HG03280 (cell line): ENCODE data around the gene GALNT3.

ENCODE experiments used
- ATAC-seq: cut with Tn5 transposase; IDR thresholded peaks from one replicate; pipeline ENCODE4 v1.9.1; 2021; ENCODE audit warnings: mild to moderate bottlenecking, moderate library complexity; ENCODE audit not compliant: unreplicated experiment

GALNT3 gene

DNA sequence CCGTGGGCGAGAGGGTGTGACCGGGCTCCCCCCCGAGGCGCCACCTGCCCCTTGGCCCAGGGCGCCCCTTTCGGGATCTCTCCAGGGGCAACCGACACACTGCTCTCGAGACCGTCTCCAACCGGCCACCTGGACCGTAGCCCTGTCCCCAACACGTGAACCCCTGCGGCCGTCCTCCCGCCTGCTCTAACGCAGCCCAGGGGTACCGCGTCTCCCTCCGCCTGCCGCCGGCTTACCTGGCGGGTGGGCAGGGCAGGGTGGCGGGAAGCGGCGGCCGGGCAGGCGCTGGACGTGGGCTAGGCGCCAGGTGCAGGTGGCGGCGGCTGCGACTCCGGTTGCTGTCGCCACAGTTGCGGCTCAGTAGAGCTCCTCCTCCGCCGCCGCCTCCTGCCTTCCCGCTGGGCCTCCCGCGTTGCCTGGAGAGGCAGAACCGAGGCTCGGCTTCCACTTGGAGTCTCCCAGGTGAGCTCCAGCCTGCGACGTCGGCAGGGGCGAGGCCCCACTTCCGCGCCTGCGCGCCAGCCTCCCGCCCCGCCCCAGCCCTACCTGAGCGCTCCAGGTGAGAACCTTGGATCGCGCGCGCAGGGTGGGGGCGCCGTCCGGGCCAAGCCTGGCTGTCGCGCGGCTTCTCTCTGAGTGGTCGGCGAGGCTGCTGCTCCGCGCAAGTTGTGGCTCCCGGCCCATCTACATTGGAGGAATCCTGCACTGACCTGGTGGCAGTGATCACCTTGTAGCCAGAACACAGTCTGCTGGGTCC lies at the start of gene GALNT3:
GALNT3 (minus strand) TSS at position 469 of the 757 bp plus-strand sequence. CDS start 23,547 bp downstream, outside the sequence.
- peak; percentile 35 for ATAC-seq

DNA sequence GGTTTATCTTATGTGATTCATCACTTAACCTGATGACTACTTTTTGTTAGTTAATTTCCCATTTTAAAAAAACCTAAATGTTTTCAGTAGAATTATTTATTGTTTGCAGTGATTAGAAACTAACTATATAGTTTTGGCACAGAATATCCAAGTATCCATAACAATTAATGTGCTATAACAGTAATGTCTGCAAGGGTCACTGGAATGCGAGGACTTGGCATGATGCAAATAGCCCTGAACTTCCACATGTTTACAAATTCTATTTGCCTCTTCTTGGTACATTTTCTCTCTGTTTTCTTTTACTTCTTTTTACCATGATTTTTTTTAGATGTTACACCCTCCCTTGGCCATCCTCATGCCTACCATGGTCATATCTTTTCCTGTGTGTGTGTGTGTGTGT lies 49.3 kb upstream of the GALNT3 start:
- ATAC-seq, result no peak

DNA sequence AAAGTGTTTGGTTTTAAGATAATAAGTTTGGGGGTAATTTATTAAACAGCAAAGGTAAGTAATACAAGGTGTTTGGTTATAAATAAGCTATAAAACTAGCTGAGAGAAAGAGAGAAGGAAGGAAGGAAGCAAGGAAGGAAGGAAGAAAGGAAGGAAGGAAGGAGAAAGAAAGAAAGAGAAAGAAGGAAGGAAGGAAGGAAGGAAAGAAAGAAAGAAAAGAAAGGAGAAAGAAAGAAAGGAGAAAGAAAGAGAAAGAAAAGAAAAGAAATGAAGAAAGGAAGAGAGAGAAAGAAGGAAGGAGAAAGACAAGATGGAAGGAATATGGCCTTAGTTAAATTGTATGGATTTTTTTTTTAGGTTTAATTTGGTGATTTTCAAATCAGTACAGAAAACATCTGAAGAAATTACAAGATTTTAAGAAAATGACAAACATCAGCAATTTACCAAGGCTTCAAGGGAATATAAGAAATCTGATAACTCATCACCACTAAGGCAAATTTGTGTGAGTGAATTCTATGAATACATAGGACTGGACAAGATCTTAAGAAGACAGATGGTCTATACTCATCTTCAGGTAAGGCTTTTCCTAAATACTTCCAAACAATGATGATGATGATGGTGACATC lies 46.4 kb upstream of the GALNT3 start:
- ATAC-seq, result no peak

DNA sequence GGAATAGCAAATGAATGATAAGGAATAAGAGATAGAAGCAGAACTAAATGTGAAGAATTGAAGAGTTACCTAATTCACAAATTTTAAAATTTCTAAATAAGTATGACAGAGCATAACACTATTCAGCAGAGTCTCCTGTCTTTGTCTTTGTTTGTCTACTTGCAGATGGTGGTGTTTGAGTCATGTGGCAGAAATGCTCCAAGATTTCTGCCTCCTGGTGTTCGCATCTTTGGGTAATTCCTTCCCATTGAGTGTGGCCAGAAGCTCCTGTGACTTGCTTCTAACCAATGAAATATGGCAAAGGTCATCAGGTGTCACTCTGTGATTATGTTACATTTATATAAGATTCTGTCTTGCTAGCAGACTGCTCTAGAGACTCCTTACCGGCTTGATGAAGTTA lies 45.6 kb upstream of the GALNT3 start:
- ATAC-seq, result no peak

DNA sequence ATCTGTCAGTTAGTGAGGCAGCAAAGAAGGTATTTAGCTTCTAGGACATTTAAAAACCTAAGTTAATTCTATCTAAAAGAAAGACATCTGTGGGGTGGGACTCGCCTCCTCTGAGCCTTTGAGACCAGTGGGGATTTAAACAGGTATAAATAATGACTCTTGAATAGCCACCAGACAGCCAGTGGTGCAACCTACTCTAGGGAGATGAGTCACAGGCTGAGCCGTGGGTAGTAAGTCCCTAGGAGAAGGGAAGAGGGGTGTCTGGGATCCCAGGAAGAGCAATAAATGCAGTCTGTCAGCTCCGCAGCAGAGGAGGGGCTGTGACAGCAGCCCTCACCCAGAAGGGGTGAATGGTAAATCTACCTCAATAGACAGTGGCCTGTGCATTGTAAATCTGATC lies 43.1 kb upstream of the GALNT3 start:
- no peak for ATAC-seq

DNA sequence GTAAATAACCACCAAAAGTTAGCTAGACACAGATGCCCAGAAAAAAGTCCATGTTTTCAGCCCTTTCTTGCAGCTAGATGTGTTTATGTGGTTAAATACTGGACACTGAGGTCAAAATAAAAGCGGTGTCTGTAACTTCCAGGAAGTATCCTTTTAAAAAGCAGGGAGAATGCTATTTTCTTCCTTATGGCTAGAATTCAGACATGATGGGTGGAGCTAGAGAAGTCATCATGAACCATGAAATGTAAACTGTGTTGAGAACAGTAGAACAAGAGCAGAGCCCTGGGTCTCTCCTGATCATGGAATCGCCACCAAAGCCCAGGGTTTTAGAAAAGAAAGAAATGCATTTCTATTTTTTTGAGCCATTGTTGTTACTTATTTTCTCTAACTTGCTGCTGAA lies 41.3 kb upstream of the GALNT3 start:
- no peak for ATAC-seq

DNA sequence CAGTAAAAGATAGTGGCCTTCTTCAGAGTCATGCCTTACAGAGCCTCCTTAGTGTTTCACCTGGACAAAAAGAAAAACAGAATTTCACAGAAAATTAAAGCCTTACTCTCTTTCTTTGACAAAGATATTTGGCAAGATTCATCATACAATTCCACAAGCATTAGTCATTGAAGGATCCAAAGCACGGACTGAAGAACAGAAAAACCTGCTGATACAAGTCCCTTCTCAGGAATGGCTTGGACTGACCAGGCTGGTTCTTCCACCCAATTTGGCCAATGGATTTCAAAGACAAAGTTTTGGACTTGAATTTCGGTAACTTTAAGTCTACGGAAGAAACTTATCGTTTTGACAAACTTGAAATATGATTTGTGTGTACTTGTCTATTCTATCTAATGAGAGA lies 39.1 kb upstream of the GALNT3 start:
- no peak for ATAC-seq

DNA sequence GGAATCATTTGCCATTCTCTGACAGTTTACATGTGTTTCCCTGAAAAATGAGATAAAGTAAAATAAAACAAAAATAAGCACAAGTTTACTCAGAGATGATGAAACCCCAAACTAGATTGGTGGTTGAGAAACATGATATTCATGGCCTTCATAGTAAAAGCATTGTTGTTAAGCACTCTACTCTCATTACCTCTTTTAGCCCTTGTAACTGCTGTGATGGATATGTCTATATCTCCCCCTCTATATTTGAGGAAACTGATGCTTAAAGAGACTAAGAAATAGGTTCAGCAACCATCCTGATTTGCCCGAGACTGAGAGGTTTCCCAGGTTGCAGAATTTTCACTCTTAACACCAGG lies 33.9 kb upstream of the GALNT3 start:
- no peak for ATAC-seq

DNA sequence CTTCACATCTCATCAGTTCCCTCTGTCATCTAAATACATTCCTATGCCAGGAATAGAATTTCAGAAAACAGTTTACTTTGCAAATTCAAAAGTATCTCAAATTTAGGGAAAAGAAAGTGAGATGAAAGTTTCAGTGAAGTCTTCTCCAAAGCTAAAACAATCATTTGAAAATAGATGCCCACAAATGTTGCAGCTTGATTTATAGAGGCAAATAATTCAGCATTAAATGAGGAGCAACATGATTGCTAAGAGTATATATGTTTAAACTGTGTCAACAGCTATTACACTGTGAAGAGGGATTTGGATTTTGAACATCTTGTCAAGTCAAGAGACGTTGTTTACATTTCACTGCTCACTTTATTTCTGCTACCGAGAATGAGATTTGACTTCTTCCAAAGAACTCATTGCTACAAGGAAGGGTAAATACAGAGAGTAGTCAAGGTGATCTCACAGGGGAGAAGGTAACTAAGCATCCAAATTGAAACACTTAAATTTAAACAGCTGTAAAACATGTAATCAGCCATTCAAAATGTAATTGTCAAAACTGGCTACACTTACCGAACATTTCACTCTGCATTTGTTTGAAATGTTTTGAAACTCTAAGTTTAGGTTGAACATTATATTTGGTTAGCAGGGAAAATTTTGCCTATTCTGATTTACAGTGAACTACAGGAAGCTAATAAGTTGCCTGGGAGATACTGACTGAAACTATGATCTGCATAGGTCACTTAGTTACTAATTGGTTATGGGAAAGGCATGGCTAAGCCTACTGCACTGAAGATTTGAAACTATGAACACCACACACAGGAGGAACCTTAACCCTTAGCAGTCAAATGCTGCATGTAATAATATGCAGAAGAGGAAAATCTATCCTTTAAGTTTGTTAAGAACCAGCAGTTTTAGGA lies 33.2 kb upstream of the GALNT3 start:
- ATAC-seq, result peak; percentile 65

DNA sequence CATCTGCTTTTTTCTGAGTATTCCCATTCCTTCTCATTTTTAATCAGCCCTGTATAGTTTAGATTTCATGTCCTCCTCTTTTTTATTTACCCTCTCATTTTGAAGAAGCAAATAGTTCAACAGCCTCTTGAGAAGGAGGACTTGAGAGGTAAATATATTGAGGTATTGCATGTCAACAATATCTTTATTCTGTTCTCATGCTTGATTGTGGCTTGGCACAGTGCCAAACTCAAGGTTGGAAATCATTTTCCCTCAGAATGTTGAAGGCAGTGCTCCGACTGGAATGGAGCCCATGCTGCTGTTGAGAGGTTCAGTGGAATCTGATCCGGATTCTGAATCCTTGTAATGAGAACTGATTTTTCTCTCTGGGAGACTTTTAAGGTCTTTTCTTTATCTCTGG lies 31.0 kb upstream of the GALNT3 start:
- no peak for ATAC-seq

DNA sequence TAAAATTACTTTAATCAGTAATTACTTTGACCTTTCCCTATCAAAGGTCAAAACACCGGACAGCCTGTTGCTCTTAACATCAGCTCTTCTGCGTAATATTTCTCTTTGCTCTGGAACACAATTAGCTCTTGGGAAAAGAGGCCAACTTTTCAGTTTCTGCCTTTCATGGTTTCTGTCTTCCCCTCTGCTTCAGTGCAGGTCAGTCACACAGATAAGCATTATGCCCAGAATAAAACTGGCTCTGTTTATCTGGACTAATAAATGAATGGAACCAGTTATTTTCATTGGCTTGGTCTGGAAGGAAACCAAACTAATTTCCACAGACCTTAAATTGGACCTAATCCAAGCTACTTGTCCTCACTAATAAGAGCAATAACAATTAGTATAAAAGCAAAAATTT lies 26.2 kb upstream of the GALNT3 start:
- ATAC-seq, result no peak

DNA sequence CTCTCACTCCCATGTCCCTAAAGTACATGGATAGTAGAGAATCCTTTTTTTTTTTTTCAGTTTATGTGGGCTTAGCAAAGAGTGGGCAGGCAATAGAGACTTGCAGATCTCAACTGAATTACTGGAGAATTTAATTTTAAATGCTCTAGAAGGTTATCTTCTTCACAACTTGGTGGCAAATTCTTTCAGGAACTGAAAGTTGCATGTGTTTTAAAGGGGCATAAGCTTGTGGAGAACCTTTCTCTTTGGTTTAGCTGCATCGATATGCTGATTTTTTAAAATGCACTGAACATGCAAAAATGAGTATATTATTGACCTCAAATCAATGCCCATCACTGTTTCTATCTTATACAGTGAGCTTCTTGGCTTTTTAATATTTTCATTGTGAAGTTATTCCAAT lies 24.9 kb upstream of the GALNT3 start:
- ATAC-seq, result no peak

DNA sequence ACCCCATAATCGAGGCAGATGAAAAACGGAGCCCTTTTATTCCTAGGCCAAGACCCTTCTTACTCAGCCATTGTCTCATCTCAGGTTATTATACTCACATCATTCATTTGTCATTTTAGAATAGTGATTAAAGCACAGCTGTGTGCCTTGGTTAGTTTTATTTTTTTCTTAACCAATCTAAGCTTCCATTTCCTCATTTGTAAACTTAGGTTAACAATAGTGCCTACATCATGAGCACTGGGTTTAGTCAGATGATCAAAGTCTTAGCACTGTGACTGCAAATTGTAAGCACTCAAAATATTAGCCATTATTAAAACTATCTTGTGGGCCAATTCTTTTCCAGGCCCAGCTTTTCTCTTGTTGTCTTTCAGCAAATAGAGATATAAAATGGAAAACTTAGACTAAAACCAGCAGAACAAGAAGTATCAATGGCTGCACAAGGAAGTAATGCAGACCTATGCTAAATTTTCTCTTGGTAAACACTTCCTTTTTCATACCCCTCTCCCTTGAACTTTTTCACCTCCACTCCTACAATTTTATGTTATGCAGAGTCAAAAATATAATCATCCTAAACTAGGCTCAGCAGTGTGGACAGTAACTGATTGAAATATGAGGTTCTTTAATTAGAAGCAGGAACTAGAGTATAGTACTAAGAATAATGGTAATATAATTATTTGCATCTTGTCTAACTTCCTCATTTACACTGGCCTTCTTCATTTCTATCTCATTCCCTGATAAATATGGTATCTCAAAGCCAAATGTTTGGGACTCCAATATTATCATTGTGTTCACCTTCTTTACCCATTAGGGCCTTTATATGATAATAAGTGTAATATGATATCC lies 21.5 kb upstream of the GALNT3 start:
- peak; percentile 74 for ATAC-seq

DNA sequence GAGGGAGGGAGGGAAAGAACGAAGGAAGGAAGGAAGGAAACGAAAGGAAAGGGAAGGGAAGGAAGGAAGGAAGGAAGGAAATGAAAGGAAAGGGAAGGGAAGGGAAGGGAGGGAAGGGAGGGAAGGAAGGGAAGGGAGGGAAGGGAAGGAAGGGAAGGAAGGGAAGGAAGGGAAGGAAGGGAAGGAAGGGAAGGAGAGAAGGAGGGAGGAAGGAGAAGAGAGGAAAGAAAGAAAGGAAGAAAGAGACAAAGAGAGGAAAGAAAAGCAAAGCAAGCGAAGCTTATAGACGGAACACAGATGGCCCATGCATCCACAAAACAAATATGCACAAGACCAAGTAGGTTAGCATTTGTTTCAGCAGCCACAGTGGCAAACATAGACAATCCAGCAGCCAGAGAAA lies 20.4 kb upstream of the GALNT3 start:
- ATAC-seq, result no peak

DNA sequence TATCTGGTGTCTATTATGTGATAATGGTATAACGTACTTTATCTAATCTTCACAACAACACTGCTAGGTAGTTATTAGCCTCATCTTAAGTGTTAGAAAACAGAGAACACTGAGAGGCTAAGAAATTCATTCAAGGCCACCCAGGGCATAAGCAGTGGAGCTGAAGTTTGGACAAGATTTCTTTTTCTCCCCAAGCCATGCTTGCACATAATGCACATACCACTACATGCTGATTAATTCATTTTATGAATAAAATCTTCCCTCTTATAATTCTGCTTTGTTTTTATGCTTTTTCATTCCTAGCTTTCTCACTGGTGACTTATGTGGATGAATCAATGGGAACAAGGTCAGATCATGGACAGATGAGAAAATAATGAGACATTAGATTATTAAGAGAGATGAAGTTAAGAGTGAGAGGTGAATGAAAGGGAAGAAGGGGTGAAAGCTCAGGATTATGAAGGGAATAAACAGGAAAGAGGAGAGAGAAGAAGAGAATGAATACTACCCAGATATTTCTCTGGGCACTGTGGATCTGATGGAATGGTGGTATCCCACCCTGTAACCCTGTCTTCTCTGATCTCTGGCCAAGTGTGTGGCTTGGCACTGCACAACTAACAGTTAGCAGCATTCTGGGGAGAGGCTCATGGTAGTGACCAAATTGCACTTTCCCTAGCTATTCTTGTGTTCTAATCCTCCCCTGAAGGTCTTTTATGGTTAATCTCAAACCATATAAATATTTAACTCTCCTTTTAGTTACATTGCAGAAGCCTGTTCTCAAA lies 17.7 kb upstream of the GALNT3 start:
- ATAC-seq, result no peak

DNA sequence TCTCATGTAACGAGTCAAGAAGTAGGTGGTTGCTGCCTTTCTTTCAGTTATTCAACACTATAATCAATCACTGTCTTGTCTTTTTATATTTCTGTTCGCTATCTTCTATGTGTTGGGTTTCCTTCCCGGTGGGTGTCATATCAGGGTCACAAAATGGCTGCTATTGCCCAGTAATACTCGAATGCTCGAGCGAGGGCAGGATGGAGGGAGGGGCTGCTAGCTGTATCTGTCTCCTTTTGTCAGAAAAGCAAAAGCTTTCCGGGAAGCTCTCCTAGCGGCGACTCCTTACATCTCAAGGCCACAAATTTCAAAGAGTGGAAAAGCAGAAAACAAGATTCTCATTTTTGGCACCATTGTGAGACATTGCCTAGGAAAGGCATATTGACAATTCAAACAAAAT lies 16.4 kb upstream of the GALNT3 start:
- ATAC-seq, result no peak

DNA sequence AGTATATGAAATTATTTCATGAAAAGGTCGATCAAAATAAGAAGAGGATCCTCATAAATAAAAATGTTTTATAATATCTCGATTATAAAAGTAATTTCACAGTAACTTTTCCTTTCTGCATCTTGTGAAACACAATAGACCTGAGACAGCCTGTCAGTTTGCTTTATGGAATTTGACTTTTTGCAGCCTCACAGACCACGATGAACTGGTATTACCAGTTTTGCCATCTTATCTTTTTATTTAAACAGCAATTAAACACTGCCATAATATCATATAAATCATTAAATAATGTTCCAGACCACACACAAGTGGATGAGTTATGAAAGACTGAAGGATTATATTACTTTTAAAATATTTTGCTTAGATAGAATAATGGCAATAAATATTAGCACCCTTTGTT lies 10.7 kb upstream of the GALNT3 start:
- no peak for ATAC-seq

DNA sequence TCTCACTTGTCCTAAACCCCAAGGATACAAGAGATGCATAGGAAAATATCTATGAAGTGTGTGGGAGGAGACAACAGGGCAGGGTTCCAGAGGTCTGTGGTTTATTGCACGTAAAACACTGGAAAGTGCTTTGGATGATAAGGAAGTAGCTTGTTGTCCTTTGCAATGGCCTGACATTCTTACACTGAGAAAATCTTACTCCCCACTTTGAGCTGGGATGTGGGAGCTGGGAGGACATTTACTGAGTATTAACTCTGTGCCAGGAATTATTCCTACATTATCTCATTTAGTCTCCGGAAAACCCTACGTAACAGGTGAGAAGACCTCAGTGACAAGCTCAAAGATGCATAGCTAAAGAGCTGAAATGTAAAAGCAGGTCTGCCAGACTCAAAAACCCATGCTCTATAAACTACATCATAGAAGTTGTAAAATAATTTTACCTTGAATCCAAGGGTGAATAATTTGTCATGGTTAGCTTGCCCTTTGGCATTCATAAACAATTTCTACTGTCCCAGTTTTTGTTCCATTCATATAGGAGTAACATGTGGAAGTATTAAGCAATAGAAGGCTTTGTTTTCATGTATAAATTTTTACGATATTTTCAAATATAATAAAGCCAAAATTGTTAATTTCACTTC lies 9.2 kb upstream of the GALNT3 start:
- no peak for ATAC-seq

DNA sequence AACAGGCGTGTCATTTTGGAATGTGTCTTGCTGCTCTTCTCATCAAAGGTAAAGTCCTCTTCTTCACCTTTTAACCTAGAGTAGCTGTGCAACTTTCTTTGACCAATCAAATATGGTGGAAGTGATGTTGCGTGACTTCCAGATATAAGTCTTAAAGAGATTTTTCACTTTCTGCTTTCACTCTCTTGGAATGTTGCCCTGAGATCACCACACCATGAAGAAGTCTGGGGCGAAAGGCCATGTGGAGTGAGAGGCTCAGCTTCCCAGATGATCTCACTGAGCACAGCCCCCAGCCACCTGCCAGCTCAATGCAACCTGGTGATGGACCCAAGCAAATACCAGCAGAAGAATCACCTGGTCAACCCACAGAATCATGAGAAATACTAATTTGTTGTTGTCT lies 7.1 kb upstream of the GALNT3 start:
- no peak for ATAC-seq
